Ramos (cell line): ENCODE results near the gene JKAMP.

ENCODE experiments used
- in situ Hi-C: fragments of 300-500 bp; cut with MboI; formaldehyde crosslinking; loops from one replicate; pipeline ENCODE4 v1.14.3; 2022; ENCODE audit warnings: low sequenced_read_pairs; ENCODE audit not compliant: unreplicated experiment

The JKAMP gene

DNA sequence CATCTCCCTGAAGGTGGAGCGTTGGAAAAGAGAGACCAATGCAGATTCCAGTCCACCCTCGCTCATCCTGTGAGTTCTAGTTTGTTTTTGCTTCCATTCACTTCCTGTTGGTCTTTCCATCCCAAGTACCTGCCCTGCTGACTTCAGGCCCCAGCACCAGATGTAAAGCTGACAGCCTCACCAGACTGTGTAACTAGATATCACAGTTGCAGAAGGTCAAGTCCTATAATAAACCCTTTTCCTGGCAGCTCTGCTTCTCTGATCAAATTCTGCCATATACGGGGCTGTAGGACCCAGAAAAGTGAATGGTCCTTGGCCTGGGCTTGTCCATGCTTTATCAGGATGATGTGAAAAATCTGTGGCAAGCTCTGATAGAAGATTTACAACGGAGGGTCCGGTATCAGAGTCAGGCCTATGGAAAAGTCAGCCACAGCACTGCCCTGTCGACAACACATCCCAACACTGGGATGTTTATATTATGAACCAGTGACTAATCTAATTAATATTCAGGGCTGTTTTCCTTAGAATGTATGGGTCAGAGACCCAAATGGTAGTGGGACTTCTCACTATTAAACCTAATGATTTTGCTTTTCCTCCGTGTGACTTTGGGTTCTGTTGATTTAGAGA is 50.2 kb downstream of the JKAMP start:
- in situ Hi-C loops = no loop called here

DNA sequence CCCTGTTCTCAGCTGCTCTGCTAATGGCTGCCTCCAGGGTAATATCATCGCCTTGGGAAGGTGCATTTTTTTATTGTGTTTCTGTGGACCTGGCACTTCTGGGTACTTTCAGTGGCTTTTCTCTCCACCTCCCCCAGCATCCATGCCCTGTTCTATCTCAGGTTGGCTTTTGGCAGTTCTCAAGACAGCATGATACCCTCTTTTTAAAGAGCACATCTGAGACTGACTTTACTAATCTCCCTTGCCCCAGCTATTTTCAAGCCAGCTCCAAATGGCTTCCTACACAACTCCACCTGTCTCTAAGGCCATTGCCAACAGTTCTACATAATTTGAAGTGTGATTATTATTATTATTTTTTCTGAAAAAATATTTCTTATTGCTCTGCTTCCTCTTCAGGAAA is 53.2 kb downstream of the JKAMP start:
- in situ Hi-C loops = no loop called here

DNA sequence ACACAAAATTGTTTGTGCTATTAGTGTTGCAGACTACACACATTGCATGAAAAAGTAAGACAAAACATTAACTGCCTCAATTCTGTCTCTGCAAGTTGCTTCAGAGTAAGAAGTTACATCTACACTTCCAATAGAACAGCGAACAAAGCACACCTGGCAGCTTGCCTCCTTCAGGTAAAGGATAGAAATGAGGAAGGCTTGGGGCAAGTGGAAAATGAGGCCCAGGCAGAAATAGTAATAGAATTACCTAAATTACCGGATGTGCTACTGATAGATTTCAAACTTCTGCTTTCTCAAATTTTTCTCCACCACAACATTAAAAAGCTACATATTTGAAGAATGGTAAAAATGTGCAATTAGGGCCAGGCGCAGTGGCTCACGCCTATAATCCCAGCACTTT is 54.6 kb downstream of the JKAMP start:
- in situ Hi-C loops = no loop called here

DNA sequence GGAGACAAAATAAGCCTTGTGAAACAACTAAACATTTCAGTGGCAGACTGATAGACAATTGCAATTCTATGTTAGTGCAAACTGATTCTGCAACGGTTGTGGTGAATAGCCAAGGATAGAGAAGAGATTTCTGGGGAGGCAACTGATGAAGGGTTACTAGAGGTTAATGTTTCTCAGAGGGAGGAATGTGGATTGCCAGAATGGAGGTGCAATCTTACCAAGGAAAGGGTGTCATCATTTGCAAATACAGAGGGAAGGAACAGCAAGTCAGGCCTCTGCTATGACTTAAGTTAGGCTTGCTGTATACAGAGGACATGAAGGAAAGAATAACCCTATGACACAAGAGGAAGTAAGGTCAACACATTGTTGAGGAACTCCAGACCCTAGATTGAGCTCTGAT is 56.5 kb downstream of the JKAMP start:
- in situ Hi-C loops = no loop called here

DNA sequence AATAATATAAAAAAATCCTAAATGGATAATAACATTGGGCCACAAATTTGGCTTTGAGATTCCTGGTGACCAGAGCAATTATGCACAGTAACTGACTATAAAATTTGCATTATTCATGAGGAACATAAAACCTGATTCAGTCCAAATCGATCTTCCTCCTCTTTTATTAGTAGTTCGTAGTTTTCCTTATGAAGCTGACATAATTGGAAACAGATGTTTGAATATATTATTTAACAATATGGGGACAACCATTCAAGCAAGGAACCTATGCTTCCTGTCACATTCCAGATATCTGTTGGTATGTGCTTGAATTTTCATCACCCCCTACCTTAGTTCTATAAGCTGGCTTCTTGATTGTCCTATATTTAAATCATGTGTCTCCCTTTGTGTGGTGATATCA is 57.4 kb downstream of the JKAMP start:
- in situ Hi-C loops = no loop called here

DNA sequence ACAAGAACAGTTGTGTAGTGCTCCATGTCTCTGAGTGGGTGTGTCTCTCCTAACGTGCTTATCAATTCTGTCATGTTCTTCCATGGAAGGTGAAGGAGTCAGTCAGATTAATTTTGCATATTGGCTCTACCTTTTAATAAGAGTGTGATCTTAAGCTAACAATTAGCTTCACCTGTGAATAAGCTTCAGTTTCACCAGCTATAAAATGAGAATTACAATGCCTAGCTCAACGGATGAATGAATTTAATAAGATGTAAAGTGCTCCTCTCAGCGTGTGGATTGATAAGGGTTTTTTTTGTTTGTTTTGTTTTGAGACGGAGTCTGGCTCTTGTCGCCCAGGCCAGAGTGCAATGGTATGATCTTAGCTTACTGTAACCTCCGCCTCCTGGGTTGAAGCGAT is 59.6 kb downstream of the JKAMP start:
- in situ Hi-C loops = no loop called here

DNA sequence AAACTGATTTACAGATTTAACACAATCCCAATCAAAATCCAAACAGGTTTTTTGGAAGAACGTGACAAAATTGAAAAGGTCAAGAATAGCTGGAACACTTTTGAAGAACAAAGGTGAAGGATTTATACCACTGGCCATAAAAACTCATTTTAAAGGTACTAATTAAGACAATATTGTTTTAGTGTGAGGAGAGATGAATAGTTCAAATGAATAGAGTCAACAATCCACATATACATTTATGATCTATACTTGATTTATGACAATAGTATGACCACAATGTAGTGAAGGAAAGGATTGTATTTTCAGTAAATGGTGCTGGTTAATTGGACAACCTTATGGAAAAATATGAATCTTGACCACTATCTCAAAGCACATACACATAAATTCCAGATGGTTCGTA is 63.0 kb downstream of the JKAMP start:
- in situ Hi-C loops = no loop called here
